Measurements from ENCODE around the gene RPGRIP1. TPM values are rescaled to one million over a fixed set of nuclear protein-coding genes. Genes with fewer than 3 reads are reported as not detected.
"Not testable (repeated sequence)": the region's sequence is repeated elsewhere in the genome, so short reads cannot be mapped to it uniquely, and the experiment has no call there.

The RPGRIP1 gene
- total RNA-seq, 4 donors from 2014 or later: 0.14 TPM; not detected in 3

- no peaks in the 10 kb centered on the region for H3K27me3 ChIP-seq
- no peaks in the 10 kb centered on the region for H3K9me3 ChIP-seq
- no peak overlapping the region for H3K27ac ChIP-seq
- intact Hi-C loops (cut with DNase I; ENCODE audit: low total_unique reads): no loop called here
- no peaks in the 10 kb centered on the region for H3K4me1 ChIP-seq
- TF ChIP-seq CTCF (IDR thresholded peaks at IDR 0.05) (no peak), POLR2A (IDR thresholded peaks at IDR 0.05) (no peak)
- DNase-seq: no peak
- H3K36me3 ChIP-seq: no peaks in the 10 kb centered on the region
- no peak overlapping the region for H3K4me3 ChIP-seq
Observed at GRCh38 chr14:21287168-21287567, 7.3 kb downstream of the RPGRIP1 start.

GRCh38 chr14:21294026-21294425 is 14.1 kb downstream of the RPGRIP1 start:
- intact Hi-C loops (cut with DNase I; ENCODE audit: low total_unique reads); H3K27me3 ChIP-seq; DNase-seq; H3K4me3 ChIP-seq; H3K9me3 ChIP-seq; H3K4me1 ChIP-seq; H3K36me3 ChIP-seq; H3K27ac ChIP-seq: not testable (repeated sequence)

GRCh38 chr14:21298358-21298757 is 18.5 kb downstream of the RPGRIP1 start:
- TF ChIP-seq POLR2A (IDR thresholded peaks at IDR 0.05) (no peak), CTCF (IDR thresholded peaks at IDR 0.05) (no peak)
- Histone ChIP-seq H3K27ac (no peak overlapping the region), H3K9me3 (no peaks in the 10 kb centered on the region), H3K4me3 (no peak overlapping the region), H3K4me1 (no peaks in the 10 kb centered on the region), H3K36me3 (no peaks in the 10 kb centered on the region), H3K27me3 (peaks cover 0 to 4% of the 10 kb centered on the region in 2 donors)
- no peak for DNase-seq
- intact Hi-C loops (cut with DNase I; ENCODE audit: low total_unique reads): no loop called here

GRCh38 chr14:21299562-21300130 is 19.8 kb downstream of the RPGRIP1 start:
- no peak for DNase-seq
- Histone ChIP-seq H3K27ac (no peak overlapping the region), H3K36me3 (no peaks in the 10 kb centered on the region), H3K4me1 (no peaks in the 10 kb centered on the region), H3K9me3 (no peaks in the 10 kb centered on the region), H3K27me3 (peaks cover 0 to 4% of the 10 kb centered on the region in 2 donors), H3K4me3 (no peak overlapping the region)
- no peak for TF ChIP-seq CTCF (IDR thresholded peaks at IDR 0.05)
- no peak for TF ChIP-seq POLR2A (IDR thresholded peaks at IDR 0.05)
- intact Hi-C loops (cut with DNase I; ENCODE audit: low total_unique reads): no loop called here

- intact Hi-C loops (cut with DNase I; ENCODE audit: low total_unique reads): no loop called here
- no peaks in the 10 kb centered on the region for H3K4me1 ChIP-seq
- H3K27ac ChIP-seq: no peak overlapping the region
- DNase-seq: no peak
- H3K36me3 ChIP-seq: no peaks in the 10 kb centered on the region
- H3K9me3 ChIP-seq: no peaks in the 10 kb centered on the region
- H3K4me3 ChIP-seq: no peak overlapping the region
- TF ChIP-seq POLR2A (IDR thresholded peaks at IDR 0.05) (no peak), CTCF (IDR thresholded peaks at IDR 0.05) (no peak)
- peaks cover 0 to 4% of the 10 kb centered on the region in 2 donors for H3K27me3 ChIP-seq
Observed at GRCh38 chr14:21300892-21301291, 21.0 kb downstream of the RPGRIP1 start.

Data from uterus (tissue), 4 donors.